Fibroblast of lung (primary cell): Measurements from ENCODE around the gene CHST8. TPM values are rescaled to one million over a fixed set of nuclear protein-coding genes. Genes with fewer than 3 reads are reported as not detected.

ENCODE experiments used
- DNase-seq, 2 donors: peaks; one replicate each; pipeline versions ENCODE4 v3.0.0 to v3.0.0-alpha.2; 2010; ENCODE audit warnings: low read depth in 2 of 2
- H2AFZ ChIP-seq: 2 replicates; pipeline ENCODE4 v1.5.1; 2012; ENCODE audit warnings: low read length, control low read depth, inconsistent platforms
- H3K27ac ChIP-seq: 2 replicates; pipeline ENCODE4 v1.5.1; 2011; ENCODE audit warnings: low read length, control low read depth; ENCODE audit not compliant: insufficient read depth
- H3K27me3 ChIP-seq: 2 replicates; pipeline ENCODE4 v1.5.1; 2011; ENCODE audit warnings: mild to moderate bottlenecking, low read length; ENCODE audit not compliant: control insufficient read depth, insufficient read depth
- H3K36me3 ChIP-seq: 2 replicates; pipeline ENCODE4 v1.5.1; 2011; ENCODE audit warnings: low read length; ENCODE audit not compliant: control insufficient read depth, insufficient read depth
- H3K4me1 ChIP-seq: 2 replicates; pipeline ENCODE4 v1.5.1; 2011; ENCODE audit warnings: low read length; ENCODE audit not compliant: control insufficient read depth, insufficient read depth; ENCODE audit errors: extremely low read depth
- H3K4me2 ChIP-seq: 2 replicates; pipeline ENCODE4 v1.5.1; 2011; ENCODE audit warnings: low read length, control low read depth; ENCODE audit not compliant: insufficient read depth; ENCODE audit errors: extremely low read depth
- H3K4me3 ChIP-seq, 4 experiments: fragments of 200-600 bp in 1 of 4; sonication (generic) in 1 of 4; replicated peaks in 1 of 4; 2 replicates each; pipeline ENCODE4 v1.5.1; 2011 to 2016; ENCODE audit warnings: low read length in 4 of 4, low read depth in 3 of 4, mild to moderate bottlenecking in 3 of 4, control low read depth in 2 of 4, inconsistent platforms in 1 of 4, mixed read lengths in 1 of 4; ENCODE audit not compliant: insufficient read depth in 1 of 4; ENCODE audit errors: control extremely low read depth in 1 of 4
- H3K79me2 ChIP-seq: 2 replicates; pipeline ENCODE4 v1.5.1; 2012; ENCODE audit warnings: mild to moderate bottlenecking, low read length, inconsistent platforms; ENCODE audit not compliant: control insufficient read depth, insufficient read depth
- H3K9ac ChIP-seq: 2 replicates; pipeline ENCODE4 v1.5.1; 2011; ENCODE audit warnings: mild to moderate bottlenecking, low read length, control low read depth; ENCODE audit not compliant: insufficient read depth
- H3K9me3 ChIP-seq: 2 replicates; pipeline ENCODE4 v1.5.1; 2012; ENCODE audit warnings: low read depth, low read length; ENCODE audit not compliant: control insufficient read depth, insufficient read depth
- H4K20me1 ChIP-seq: 2 replicates; pipeline ENCODE4 v1.5.1; 2011; ENCODE audit warnings: low read length; ENCODE audit not compliant: control insufficient read depth, insufficient read depth; ENCODE audit errors: extremely low read depth
- CTCF ChIP-seq, 2 donors: IDR thresholded peaks in 1 of 2; conservative IDR thresholded peaks in 1 of 2; 1 replicate in 1 of 2; 2 replicates in 1 of 2; pipeline ENCODE4 v1.5.1; 2011 to 2012; ENCODE audit warnings: low read length in 2 of 2, control low read depth in 1 of 2, inconsistent platforms in 1 of 2, low read depth in 1 of 2, mild to moderate bottlenecking in 1 of 2
- EZH2 ChIP-seq: IDR thresholded peaks from 2 replicates; pipeline ENCODE4 v1.5.1; 2012; ENCODE audit warnings: low read length, control low read depth, mild to moderate bottlenecking; ENCODE audit errors: missing control alignments
- polyA plus RNA-seq, 2 donors: library from polyadenylated mRNA; depleted of rRNA in 1 of 2; stranded (reverse) in 1 of 2; unstranded in 1 of 2; fragments of >200 nt; gene quantifications; 2 replicates each; pipeline ENCODE4 v1.2.1, GENCODE V29; 2011 to 2012; ENCODE audit warnings: missing spikeins in 1 of 2
- total RNA-seq: library from RNA; depleted of rRNA; stranded (reverse); fragments of >200 nt; gene quantifications from 2 replicates; pipeline ENCODE4 v1.2.1, GENCODE V29; 2014

CHST8 gene
- total and polyA plus RNA-seq, 2 donors (not counting 1 experiment from before 2014, with no cell fraction given), result not detected

- H3K36me3 ChIP-seq, result no peaks in the 10 kb centered on the region
- no peak overlapping the region for H3K9ac ChIP-seq
- H3K4me2 ChIP-seq, result no peak overlapping the region
- H3K9me3 ChIP-seq, result no peaks in the 10 kb centered on the region
- H2AFZ ChIP-seq, result no peak overlapping the region
- no peaks in the 10 kb centered on the region for H4K20me1 ChIP-seq
- H3K79me2 ChIP-seq, result no peaks in the 10 kb centered on the region
- H3K4me3 ChIP-seq, result no peak overlapping the region
- H3K27ac ChIP-seq, result no peak overlapping the region
- no peaks in the 10 kb centered on the region for H3K27me3 ChIP-seq
- no peak for DNase-seq
- no peak for TF ChIP-seq EZH2
- TF ChIP-seq CTCF (conservative IDR thresholded peaks at IDR 0.05 in 1 of 2, IDR thresholded peaks at IDR 0.05 in 1 of 2; ENCODE audit: low read depth in 1 of 2, low read length in 2 of 2), result no peak
- no peaks in the 10 kb centered on the region for H3K4me1 ChIP-seq
Measured at GRCh38 chr19:33686687-33687480, 65.1 kb downstream of the CHST8 start.

GRCh38 chr19:33687481-33688170 lies 65.9 kb downstream of the CHST8 start:
- H3K79me2 ChIP-seq, result no peaks in the 10 kb centered on the region
- no peak for DNase-seq
- no peak overlapping the region for H3K4me2 ChIP-seq
- no peaks in the 10 kb centered on the region for H3K9me3 ChIP-seq
- H2AFZ ChIP-seq, result no peak overlapping the region
- no peaks in the 10 kb centered on the region for H3K4me1 ChIP-seq
- H3K36me3 ChIP-seq, result no peaks in the 10 kb centered on the region
- no peaks in the 10 kb centered on the region for H4K20me1 ChIP-seq
- no peak for TF ChIP-seq CTCF (conservative IDR thresholded peaks at IDR 0.05 in 1 of 2, IDR thresholded peaks at IDR 0.05 in 1 of 2; ENCODE audit: low read depth in 1 of 2, low read length in 2 of 2)
- no peak for TF ChIP-seq EZH2
- no peak overlapping the region for H3K4me3 ChIP-seq
- no peak overlapping the region for H3K27ac ChIP-seq
- H3K9ac ChIP-seq, result no peak overlapping the region
- no peaks in the 10 kb centered on the region for H3K27me3 ChIP-seq

- Histone ChIP-seq H3K27me3 (no peaks in the 10 kb centered on the region), H3K27ac (no peak overlapping the region), H3K9ac (no peak overlapping the region), H3K4me2 (no peak overlapping the region), H4K20me1 (no peaks in the 10 kb centered on the region), H3K4me3 (no peak overlapping the region), H3K4me1 (no peaks in the 10 kb centered on the region), H2AFZ (no peak overlapping the region), H3K9me3 (no peaks in the 10 kb centered on the region), H3K36me3 (no peaks in the 10 kb centered on the region), H3K79me2 (no peaks in the 10 kb centered on the region)
- no peak for DNase-seq
- no peak for TF ChIP-seq CTCF (conservative IDR thresholded peaks at IDR 0.05 in 1 of 2, IDR thresholded peaks at IDR 0.05 in 1 of 2; ENCODE audit: low read depth in 1 of 2, low read length in 2 of 2)
- no peak for TF ChIP-seq EZH2
Measured at GRCh38 chr19:33688171-33688992, 66.6 kb downstream of the CHST8 start.
